ENCODE results near the gene CDH23.
A peak's percentile ranks its signal among the peaks of the same experiment; 100 is the strongest.

The CDH23 gene

DNA sequence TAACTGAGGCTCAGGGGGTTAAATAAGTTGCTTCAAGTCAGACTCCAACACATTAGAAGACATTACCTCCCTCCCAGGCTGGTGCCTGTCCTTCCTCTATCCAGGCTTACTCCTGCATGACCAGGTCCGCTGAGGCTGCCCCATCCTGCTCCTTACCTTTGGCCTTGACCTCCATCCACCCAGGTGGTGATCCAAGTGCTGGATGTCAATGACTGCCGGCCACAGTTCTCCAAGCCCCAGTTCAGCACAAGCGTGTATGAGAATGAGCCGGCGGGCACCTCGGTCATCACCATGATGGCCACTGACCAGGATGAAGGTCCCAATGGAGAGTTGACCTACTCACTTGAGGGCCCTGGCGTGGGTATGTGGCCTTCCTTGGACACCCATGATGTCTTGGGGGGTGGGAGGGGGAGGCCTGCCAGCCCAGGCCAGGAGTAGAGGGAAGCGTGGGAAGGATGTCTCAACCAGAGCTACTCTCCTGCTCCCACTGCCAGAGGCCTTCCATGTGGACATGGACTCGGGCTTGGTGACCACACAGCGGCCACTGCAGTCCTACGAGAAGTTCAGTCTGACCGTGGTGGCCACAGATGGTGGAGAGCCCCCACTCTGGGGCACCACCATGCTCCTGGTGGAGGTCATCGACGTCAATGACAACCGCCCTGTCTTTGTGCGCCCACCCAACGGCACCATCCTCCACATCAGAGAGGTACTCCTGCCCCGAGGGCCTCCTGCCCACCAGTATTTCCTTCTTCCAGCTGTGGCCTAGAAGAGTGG, 406.2 kb downstream of the CDH23 start:
- no peak for DNase-seq (ENCODE audit: extremely low read depth in 1 of 2, low read depth in 1 of 2)

DNA sequence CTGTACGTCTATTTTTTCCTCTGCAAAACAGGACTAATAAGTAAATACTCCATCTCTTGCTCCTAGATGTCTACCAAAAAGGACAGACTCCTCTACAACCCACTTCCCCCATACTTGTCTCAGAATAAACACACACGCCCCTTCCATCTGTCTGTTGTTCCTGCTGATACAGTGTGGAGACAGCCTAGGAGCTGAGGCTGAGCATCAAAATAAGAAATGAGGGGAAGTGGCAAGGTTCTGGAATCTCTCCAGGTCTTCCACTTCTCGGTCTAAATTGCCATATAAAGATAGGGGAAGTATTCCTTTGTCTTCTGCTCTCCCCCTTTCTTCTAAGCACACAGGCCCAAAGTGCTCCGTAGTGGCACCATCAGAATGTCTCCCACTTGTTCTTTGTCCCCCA, 407.4 kb downstream of the CDH23 start:
- no peak for DNase-seq (ENCODE audit: extremely low read depth in 1 of 2, low read depth in 1 of 2)

DNA sequence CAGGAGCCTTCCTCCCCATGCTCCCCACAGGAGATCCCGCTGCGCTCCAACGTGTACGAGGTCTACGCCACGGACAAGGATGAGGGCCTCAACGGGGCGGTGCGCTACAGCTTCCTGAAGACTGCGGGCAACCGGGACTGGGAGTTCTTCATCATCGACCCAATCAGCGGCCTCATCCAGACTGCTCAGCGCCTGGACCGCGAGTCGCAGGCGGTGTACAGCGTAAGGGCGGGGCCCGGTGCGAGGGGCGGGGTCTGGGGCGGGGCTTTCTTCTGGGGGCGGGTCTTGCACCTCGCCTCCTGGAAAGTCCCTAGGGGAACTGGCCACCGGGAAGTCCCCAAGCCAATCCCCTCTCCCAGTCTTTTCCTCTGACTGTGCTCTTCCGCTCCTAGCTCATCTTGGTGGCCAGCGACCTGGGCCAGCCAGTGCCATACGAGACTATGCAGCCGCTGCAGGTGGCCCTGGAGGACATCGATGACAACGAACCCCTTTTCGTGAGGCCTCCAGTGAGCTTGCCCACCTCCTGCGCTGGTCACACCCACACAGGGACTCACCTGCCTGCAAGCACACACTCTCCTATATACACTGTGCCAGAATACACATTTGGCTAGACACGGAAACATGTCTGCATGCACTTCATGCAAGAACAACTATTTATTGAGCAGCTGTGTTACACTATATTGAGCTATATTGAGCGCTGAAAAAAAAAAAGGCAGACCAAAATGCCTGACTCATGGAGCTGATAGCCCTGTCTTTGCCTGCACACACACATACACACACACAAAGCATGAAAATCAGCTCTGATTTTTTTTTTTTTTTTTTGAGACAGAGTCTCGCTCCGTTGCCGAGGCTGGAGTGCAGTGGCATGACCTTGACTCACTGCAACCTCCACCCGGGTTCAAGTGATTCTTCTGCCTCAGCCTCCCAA, 409.3 kb downstream of the CDH23 start:
- DNase-seq (ENCODE audit: extremely low read depth in 1 of 2, low read depth in 1 of 2) = no peak

DNA sequence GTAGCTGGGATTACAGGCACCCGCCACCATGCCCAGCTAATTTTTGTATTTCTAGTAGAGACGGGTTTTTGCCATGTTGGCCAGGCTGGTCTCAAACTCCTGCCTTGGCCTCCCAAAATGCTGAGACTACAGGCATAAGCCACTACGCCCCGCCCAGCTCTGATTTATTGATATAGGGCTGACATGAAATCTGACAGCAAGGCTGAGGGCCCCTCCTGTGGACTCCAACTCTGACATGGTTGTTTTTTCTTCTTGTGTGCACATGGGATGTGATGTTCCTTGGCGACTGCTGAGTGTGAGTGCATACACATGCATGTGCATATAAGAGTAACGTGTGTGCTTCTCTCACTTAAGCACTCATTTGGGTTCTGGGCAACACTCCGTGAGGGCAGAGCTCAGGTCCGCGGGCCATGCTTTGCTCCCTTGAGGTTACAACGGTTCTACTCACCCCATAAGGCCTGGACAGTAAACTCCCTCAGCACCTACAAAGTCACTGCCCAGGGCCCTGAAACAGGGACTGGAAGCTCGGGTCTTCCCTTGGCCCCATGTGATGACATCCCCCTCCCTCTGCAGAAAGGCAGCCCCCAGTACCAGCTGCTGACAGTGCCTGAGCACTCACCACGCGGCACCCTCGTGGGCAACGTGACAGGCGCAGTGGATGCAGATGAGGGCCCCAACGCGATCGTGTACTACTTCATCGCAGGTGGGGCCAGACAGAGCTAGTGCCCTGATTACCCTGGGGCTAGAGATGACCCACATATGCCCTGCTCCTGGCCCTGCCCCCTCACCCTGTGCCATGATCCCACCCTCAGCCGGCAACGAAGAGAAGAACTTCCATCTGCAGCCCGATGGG, 410.2 kb downstream of the CDH23 start:
- no peak for DNase-seq (ENCODE audit: extremely low read depth in 1 of 2, low read depth in 1 of 2)

DNA sequence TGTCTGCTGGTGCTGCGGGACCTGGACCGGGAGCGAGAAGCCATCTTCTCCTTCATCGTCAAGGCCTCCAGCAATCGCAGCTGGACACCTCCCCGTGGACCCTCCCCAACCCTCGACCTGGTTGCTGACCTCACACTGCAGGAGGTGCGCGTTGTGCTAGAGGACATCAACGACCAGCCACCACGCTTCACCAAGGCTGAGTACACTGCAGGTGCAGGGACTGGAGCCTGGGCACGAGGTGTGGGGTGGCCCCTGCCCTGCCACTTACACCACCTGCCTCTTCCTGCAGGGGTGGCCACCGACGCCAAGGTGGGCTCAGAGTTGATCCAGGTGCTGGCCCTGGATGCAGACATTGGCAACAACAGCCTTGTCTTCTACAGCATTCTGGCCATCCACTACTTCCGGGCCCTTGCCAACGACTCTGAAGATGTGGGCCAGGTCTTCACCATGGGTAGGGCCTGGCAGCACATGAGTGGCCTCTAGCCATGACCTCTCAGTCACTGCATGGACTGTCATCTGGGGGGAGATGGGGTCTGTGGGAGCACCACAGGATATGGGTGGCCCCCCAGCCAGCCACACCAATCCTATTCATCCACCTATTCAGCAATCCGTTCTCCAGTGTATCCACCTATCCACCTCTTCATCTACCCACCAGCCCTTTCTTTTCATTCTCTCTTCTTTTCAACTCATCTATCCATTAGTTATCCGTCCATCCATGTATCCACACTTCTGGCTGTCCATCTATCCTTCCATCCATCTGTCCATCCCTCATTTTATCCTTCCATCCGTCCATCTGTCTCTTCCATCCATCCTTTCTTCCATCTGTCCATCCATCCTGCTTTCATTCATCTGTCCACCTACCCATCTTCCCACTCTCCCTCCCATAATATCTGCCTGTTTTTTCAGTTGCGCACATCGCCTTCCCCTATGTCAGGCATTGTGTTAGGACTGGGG, 411.1 kb downstream of the CDH23 start:
- no peak for DNase-seq (ENCODE audit: extremely low read depth in 1 of 2, low read depth in 1 of 2)

DNA sequence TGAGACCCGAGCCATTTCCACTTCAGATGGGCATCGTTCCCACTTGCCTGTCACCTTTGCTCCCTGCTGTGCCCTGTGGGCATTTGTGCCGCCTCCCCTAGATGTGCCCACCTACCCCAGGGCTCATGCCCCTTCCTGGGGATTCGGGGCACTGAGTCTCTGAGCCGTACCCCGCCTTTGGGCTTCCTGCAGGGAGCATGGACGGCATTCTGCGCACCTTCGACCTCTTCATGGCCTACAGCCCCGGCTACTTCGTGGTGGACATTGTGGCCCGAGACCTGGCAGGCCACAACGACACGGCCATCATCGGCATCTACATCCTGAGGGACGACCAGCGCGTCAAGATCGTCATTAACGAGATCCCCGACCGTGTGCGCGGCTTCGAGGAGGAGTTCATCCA, 412.9 kb downstream of the CDH23 start:
- DNase-seq (ENCODE audit: extremely low read depth in 1 of 2, low read depth in 1 of 2) = no peak

DNA sequence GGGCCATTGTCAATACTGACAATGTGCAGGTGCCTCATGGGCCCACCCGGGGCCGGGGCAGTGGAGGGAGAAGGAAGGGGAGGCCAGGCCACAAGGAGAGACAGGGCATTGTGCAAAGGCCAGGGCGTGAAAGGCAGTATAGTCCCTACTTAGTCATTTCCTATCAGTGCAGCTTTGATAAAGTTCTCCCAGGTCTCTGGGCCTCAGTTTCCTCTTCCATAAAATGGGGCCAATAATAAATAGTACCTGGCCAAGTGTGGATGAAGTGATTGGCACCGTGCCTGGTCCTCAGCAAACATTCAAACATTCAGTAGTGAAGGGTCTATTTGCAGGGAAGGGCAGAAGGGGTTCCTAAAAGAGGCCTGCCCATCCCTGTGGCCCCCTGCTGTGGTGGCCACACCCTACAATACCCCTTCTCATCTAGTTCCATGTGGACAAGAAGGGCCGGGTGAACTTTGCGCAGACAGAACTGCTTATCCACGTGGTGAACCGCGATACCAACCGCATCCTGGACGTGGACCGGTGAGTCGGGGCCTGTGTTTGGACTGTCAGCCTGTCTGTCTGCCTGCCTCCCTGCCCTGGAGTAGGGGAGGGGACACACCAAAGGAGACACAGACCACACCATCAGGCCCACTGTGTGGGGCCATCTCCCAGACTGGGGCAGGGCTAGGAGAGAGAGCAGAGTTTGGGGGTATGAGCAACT, 413.5 kb downstream of the CDH23 start:
- no peak for DNase-seq (ENCODE audit: extremely low read depth in 1 of 2, low read depth in 1 of 2)

DNA sequence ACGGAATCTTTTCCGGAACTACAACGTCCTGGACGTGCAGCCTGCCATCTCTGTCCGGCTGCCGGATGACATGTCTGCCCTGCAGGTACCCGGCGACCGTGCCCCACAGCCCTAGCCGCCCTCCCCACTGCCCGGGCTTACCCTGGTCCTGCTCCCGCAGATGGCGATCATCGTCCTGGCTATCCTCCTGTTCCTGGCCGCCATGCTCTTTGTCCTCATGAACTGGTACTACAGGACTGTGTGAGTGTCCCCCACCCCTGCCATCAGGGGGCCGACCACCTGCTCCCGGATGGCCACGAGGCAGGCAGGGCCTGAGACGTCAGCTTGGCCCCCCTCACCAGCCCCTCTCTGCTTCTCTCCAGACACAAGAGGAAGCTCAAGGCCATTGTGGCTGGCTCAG, 414.6 kb downstream of the CDH23 start:
- DNase-seq (ENCODE audit: extremely low read depth in 1 of 2, low read depth in 1 of 2) = no peak

DNA sequence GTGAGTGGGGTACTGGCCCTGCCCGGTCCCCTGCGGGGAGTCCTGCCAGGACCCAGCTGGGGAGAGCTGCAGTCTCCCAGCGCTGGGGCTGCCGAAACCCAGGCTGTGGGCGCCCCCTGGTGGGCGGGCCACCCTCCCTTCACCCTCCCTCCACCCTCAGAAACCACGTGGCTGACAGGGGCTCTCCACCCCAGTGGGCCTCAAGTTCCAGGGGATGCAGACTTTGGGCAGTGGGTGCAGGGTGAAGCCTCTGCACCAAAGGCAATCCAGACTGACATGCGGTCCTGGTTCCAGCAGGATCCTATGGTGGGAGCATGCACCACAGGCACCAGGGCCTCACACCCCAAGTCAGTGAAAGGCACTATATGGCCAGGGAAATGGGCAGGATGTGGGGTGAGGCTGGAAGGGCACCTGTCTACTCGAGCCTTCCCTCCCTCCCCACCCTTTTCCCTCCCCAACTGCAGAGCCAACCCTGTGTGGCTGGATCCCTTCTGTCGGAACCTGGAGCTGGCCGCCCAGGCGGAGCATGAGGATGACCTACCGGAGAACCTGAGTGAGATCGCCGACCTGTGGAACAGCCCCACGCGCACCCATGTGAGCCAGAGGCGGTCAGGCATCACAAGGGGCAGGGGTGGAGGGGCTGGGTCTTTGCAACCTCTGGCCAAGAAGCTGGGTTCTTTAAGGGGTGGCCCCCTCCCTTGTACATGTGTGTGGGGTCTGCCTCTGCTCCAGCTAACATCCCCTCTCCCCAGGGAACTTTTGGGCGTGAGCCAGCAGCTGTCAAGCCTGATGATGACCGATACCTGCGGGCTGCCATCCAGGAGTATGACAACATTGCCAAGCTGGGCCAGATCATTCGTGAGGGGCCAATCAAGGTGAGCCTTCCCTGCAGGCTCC, 415.5 kb downstream of the CDH23 start:
- peak; percentile 32 to 74 for DNase-seq (ENCODE audit: extremely low read depth in 1 of 2, low read depth in 1 of 2)

DNA sequence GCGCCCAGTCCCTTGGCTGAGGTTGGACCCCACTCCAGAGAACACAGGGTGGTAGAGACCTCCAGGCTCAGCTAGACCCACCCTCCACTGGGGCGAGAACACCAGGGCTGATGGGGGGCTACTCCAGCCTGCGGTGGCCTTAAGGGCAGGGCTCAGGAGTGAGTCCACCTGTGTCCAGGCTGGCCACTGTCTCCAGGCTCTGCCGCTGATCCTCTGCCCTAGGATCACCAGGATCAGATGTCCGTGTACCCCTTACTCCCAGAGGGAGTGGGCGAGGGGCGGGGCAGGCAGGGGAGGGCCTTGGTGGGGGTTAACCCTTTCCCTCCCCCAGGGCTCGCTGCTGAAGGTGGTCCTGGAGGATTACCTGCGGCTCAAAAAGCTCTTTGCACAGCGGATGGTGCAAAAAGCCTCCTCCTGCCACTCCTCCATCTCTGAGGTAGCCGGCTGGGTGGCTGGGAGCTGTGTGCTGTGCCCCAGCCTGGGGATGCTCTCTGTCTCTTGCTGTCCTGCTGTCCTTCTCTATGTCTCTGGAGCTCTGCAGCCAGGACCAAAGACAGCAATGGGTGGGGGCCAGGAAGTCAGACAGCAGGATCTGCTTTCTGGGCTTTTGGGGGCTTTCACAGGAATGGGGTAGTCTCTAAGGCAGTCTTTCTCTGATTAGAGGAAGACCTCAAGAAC, 416.3 kb downstream of the CDH23 start:
- no peak for DNase-seq (ENCODE audit: extremely low read depth in 1 of 2, low read depth in 1 of 2)

DNA sequence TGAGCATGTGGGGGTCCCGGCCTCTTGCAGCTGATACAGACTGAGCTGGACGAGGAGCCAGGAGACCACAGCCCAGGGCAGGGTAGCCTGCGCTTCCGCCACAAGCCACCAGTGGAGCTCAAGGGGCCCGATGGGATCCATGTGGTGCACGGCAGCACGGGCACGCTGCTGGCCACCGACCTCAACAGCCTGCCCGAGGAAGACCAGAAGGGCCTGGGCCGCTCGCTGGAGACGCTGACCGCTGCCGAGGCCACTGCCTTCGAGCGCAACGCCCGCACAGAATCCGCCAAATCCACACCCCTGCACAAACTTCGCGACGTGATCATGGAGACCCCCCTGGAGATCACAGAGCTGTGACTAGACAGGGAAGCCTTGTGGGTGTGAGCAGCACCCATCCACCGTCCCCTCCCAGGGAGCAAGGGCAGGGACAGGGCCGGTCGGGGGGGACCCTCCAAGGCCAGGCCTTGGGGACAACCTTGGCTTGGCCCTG, 418.2 kb downstream of the CDH23 start:
- no peak for DNase-seq (ENCODE audit: extremely low read depth in 1 of 2, low read depth in 1 of 2)

DNA sequence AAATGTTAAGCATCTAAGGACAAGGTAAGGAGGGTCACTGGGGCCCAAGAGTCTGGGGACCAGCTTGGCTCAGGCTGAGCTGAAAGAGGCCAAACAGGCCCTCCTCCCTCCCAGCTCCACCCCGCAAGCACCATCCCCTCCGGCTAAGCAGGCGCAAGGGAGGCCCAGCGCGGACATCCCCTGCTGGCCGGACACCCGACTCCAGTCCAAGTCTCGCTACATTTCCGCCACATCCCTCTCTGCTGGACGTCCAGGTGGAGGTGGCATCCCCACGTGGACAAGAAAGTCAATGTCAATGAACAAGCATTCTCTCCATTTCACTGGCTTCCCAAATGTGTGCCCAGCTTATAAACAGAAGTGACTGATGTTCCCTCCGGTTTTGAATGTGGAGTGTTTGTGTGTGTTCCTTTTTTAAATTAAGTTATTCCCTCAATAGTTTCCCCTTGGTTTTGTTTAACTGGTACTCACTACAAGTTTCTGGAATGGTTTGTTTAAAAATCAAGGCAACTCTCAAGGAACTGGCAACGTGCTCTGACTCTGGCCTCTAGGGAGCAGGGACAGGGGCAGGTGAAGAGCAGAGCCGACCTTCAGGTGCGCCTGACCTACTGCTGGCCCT, 418.9 kb downstream of the CDH23 start:
- DNase-seq (ENCODE audit: extremely low read depth in 1 of 2, low read depth in 1 of 2) = no peak

DNA sequence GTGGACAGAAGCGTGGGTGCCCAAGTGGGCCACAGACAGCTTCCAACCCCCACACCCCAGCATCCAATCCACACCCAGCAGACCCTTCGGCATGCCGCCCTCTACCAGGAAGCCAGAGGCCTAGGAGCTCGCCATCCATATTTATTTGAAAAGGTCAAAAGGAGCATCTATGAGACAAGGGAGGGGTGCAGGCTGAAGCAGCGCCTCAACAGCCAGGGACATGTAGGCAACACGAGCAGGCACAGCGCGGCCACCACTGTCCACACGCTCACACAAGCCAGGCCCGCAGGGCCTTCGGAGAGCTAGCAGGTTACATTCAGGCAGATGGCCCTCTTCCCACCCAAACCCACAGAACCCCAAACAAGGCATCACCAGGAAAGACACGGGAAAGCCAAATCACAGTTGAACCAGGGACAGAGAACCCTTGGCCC, 419.7 kb downstream of the CDH23 start:
- no peak for DNase-seq (ENCODE audit: extremely low read depth in 1 of 2, low read depth in 1 of 2)

DNA sequence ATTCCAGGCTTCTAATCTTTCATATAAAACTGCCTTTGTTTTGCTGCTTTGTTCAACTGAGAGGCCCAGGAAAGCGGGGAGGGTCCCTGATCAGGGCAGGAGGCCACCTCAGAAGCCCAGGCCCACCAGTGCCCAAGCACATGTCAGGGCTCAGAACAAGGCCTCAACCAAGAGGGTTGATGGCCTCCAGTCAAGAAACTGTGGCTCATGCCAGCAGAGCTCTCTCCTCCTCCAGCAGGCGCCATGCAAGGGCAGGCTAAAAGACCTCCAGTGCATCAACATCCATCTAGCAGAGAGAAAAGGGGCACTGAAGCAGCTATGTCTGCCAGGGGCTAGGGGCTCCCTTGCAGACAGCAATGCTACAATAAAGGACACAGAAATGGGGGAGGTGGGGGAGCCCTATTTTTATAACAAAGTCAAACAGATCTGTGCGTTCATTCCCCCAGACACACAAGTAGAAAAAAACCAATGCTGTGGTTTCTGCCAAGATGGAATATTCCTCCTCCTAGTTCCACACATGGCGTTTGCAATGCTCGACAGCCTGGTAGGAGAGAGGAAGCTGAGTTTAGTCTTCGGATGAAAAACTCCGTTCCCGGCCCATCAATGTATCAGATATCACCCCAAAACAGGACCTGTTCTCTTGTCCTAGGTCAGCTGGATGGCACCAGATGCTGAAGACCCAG, 420.4 kb downstream of the CDH23 start:
- no peak for DNase-seq (ENCODE audit: extremely low read depth in 1 of 2, low read depth in 1 of 2)

DNA sequence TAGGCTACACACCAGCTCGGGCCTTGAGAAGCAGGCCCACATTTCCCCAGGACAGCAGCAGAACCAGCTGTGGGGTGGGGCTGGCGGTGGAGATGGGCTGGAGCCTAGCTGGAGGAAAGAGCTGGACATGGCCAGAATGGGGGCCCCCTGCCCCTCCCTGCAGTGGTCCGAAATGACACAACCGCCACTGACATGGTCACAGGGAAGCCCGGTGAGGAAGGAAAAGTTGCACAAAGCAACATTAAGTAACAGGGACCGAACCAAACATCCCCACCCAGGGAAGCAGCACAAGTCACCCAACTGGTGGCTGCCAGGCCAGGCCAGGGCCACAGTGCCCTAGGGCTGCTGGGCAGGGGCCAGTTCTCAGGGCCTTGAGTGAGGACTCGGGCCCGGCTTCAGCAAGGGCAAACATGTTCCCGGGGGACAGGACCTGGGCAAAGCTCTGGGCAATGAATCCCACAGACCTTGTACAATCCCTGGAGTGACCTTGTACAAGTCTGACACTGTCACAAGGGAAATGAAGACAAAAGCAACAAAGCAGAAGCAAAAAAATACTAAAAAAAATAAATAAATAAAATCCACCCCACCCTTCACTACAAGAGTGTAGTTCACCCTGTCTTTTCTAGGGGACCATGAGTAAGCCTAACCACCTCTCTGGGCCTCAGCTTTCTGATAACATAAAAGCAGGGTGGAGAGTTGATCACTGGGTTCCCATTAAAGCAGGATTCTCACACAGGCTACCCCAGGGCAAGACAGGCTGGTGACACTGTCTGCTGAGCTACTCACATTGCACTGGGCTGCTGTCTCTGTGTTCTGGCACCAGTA, 421.3 kb downstream of the CDH23 start:
- no peak for DNase-seq (ENCODE audit: extremely low read depth in 1 of 2, low read depth in 1 of 2)

Measured in activated CD8-positive, alpha-beta memory T cell treated with anti-CD3 and anti-CD28 coated beads for 1 hour (primary cell).